Measurements from ENCODE around the gene CRYL1.

The CRYL1 gene

GRCh38 chr13:20528452-20528851 is 2.8 kb upstream of the CRYL1 start:
- TF ChIP-seq, protein P1, sequence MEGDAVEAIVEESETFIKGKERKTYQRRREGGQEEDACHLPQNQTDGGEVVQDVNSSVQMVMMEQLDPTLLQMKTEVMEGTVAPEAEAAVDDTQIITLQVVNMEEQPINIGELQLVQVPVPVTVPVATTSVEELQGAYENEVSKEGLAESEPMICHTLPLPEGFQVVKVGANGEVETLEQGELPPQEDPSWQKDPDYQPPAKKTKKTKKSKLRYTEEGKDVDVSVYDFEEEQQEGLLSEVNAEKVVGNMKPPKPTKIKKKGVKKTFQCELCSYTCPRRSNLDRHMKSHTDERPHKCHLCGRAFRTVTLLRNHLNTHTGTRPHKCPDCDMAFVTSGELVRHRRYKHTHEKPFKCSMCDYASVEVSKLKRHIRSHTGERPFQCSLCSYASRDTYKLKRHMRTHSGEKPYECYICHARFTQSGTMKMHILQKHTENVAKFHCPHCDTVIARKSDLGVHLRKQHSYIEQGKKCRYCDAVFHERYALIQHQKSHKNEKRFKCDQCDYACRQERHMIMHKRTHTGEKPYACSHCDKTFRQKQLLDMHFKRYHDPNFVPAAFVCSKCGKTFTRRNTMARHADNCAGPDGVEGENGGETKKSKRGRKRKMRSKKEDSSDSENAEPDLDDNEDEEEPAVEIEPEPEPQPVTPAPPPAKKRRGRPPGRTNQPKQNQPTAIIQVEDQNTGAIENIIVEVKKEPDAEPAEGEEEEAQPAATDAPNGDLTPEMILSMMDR (IDR thresholded peaks at IDR 0.05; ENCODE audit: low read depth, low read length) = no peak
- DNase-seq (ENCODE audit: extremely low read depth, low read depth) = no peak

- TF ChIP-seq, protein P1 (IDR thresholded peaks at IDR 0.05; ENCODE audit: low read depth, low read length) = no peak
- DNase-seq (ENCODE audit: extremely low read depth, low read depth) = no peak
Observed at GRCh38 chr13:20526664-20527063, 1.0 kb upstream of the CRYL1 start.

GRCh38 chr13:20525144-20525600 is 485 bp downstream of the CRYL1 start:
- DNase-seq (ENCODE audit: extremely low read depth, low read depth) = no peak
- TF ChIP-seq, protein P1 (IDR thresholded peaks at IDR 0.05; ENCODE audit: low read depth, low read length) = no peak

- TF ChIP-seq, protein P1 (IDR thresholded peaks at IDR 0.05; ENCODE audit: low read depth, low read length) = no peak
- no peak for DNase-seq (ENCODE audit: extremely low read depth, low read depth)
Observed at GRCh38 chr13:20521364-20522115, 4.1 kb downstream of the CRYL1 start.

DNA sequence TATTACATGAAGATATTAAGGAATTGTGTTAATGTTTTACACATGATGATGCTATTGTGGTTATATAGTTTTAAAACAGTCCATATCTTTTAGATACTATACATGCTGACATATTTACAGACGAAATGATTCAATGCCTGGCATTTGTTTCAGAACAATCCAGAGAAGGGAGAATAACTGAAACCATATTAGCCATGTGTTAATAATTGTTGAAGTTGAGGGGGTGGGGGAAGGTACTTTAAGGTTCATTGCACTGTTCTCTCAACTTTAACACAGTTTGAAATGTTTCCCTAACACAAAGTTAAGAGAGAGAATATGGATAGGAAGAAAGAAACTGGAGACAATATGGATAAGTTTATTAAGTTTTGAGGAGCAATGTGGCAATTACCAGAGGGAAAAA is 5.8 kb downstream of the CRYL1 start:
- DNase-seq (ENCODE audit: extremely low read depth, low read depth) = peak; percentile 27
- TF ChIP-seq, protein P1 (IDR thresholded peaks at IDR 0.05; ENCODE audit: low read depth, low read length) = no peak

DNA sequence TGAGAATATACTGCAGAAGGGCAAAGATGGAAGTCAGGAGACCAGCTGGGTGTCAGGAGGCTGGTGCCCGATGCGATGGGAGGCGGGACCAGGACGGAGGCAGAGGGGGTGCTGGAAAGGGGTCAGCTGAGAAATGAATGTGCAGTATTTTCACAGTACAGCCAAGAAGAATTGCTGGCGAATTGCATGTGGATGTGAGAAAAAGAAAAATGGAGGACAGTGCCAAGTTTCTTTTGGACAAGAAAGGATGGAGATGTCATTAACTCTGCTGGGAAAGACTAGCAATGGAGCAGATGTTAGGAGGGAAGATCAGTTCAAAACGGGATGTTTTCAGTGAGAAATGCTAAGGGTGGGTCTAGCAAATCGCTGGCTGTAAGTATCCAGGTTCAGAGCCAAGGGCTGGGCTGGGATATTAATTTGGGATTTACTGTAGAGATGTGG is 7.0 kb downstream of the CRYL1 start:
- no peak for DNase-seq (ENCODE audit: extremely low read depth, low read depth)
- TF ChIP-seq, protein P1 (IDR thresholded peaks at IDR 0.05; ENCODE audit: low read depth, low read length) = no peak

DNA sequence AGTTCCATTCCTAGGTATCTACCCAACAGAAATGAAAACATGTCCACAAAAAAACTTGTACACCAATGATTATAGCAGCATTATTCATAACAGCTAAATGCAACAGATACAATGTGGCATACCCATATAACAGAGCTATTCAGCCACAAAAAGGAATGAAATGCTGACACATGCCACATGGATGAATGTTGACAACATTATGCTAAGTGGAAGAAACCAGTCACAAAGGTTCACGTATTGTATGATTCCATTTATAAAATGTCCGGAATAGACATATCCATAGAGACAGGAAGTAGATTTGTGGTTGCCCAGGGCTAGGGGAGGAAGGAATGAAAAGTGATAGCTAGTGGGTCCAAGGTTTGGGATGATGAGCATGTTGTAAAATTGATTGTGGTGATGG is 10.8 kb downstream of the CRYL1 start:
- no peak for DNase-seq (ENCODE audit: extremely low read depth, low read depth)
- TF ChIP-seq, protein P1 (IDR thresholded peaks at IDR 0.05; ENCODE audit: low read depth, low read length) = no peak

Data from AG09319 (cell line).